ENCODE results near the gene SYT11. TPM values are rescaled to one million over a fixed set of nuclear protein-coding genes. Genes with fewer than 3 reads are reported as not detected.

Gene SYT11, protein sequence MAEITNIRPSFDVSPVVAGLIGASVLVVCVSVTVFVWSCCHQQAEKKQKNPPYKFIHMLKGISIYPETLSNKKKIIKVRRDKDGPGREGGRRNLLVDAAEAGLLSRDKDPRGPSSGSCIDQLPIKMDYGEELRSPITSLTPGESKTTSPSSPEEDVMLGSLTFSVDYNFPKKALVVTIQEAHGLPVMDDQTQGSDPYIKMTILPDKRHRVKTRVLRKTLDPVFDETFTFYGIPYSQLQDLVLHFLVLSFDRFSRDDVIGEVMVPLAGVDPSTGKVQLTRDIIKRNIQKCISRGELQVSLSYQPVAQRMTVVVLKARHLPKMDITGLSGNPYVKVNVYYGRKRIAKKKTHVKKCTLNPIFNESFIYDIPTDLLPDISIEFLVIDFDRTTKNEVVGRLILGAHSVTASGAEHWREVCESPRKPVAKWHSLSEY
- total RNA-seq (2014; rRNA removed; shearing (Covaris generic)), result 18.9 and 20.1 TPM in 2 replicates

GRCh38 chr1:155859234-155859829 lies at the start of gene SYT11:
Gene SYT11, plus strand, starts transcription at chr1:155859567. Its CDS starts 195 bp downstream, at chr1:155859762.

DNA sequence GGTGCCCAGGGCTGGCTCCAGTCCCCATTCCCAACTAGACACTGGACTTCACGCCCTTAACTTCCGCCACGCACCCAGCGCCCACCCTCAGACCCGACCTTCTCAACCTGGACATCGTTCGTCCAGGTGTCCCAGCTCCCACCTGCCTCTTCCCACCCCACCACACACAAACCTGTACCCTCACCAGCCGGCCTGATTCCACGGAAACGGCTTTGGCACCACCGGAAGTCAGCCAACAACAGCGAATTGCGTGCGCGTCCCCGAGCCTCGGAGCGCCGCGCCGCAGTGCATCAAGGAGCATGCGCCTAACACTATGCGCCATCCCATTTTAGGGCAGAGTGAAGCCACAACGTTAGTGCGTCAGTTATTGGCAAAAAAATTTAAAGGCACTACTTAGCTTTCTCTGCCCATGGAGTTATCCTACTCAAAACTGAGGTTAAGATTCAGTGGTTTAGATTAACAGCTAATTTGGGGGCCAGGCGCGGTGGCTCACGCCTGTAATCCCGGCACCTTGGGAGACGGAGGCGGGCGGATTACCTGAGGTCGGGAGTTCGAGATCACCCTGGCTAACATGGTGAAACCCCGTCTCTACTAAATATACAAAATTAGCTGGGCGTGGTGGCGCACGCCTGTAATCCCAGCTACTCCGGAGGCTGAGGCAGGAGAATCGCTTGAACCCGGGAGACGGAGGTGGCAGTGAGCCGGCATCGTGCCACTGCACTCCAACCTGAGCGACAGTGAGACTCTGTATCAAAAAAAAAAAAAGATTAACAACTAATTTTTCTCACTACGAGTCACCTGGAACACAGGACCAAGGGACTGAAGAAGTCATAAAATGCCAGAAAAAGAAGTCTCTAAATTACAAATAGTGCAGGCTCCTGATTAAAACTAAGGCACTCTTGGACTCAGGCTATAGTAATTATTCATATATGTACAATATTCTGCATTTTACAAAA lies 2.1 kb upstream of the SYT11 start, which contains the start of gene GON4L:
GON4L (minus strand) TSS at position 240 of the 956 bp plus-strand sequence. CDS start 3,434 bp downstream, outside the sequence.

DNA sequence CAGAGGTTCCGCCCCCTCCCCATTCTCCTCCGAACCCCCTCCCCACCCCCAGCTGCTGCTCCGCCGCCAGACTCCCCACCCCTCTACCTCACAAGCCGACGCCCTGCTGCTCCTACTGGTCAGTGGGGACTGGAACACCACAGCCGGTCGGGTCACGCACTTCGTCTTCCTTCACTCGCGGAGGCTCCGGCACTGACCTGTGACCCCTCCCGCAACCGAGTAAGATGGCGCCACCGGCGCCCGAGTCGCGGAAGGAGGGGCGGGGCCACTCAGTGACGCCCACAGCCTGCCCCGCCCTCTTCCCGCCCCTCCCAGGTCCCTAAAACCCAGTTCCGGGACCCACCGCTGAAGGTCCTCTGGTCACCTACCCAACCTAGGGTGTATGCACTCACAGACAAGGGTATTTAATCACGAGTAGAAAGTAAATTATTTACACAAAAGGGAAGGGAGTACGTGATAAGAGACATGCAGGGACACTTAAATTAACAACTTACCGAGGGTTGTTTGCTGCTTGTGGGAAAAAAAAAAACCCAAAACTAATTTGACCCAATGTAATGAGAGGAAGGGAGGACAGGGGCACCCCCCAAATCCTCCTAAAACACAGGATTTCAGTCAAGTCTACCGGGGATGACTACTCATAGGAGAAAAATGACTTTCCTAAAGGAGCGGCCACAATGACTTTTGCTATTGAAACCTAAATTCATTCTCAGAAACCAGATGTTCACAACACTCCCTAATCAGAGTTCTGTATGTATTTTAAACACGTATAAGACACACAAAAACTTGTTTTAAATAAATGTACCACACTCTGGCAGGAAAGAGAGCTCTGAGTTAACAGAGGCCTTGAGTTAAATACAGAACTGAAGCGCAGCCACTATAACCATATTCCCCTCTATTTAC lies 52.0 kb downstream of the SYT11 start, which contains the start of gene RIT1:
RIT1 (minus strand) TSS at position 194 of the 900 bp plus-strand sequence. CDS start 588 bp downstream, outside the sequence.

GRCh38 chr1:155934097-155934935 lies 74.9 kb downstream of the SYT11 start, which contains the start of gene KHDC4:
Gene KHDC4, minus strand, starts transcription at chr1:155934413. Its CDS starts 40 bp downstream, at chr1:155934373.

Small RNA genes lying within 50 kb of the gene (small RNA-seq; reads per million reads assigned to genes)
- gene RF00015, result not detected
- not detected for gene SCARNA4
- gene SNORA80E, result 16.3 reads per million, percentile 91 among the genes with 10 or more reads in this experiment

Other genes starting within 250 kb of the SYT11 start
- gene MSTO1, start 249.3 kb upstream of the SYT11 start, total RNA-seq (2014; rRNA removed; shearing (Covaris generic)), result 60.0 and 70.9 TPM in 2 replicates
- 41.3 and 56.7 TPM in 2 replicates for gene YY1AP1, start 170.8 kb upstream of the SYT11 start, total RNA-seq (2014; rRNA removed; shearing (Covaris generic))
- 123 and 146 TPM in 2 replicates for gene DAP3, start 170.5 kb upstream of the SYT11 start, total RNA-seq (2014; rRNA removed; shearing (Covaris generic))
- 32.1 and 35.3 TPM in 2 replicates for gene GON4L, start 2.4 kb upstream of the SYT11 start, total RNA-seq (2014; rRNA removed; shearing (Covaris generic))
- gene RIT1, start 51.8 kb downstream of the SYT11 start, total RNA-seq (2014; rRNA removed; shearing (Covaris generic)), result 19.9 and 22.4 TPM in 2 replicates
- 72.3 and 110 TPM in 2 replicates for gene KHDC4, start 74.8 kb downstream of the SYT11 start, total RNA-seq (2014; rRNA removed; shearing (Covaris generic))
- not detected in 2 replicates for gene RXFP4, start 82.1 kb downstream of the SYT11 start, total RNA-seq (2014; rRNA removed; shearing (Covaris generic))
- gene ARHGEF2, start 119.0 kb downstream of the SYT11 start, total RNA-seq (2014; rRNA removed; shearing (Covaris generic)), result 548 and 632 TPM in 2 replicates
- 411 and 444 TPM in 2 replicates for gene SSR2, start 161.4 kb downstream of the SYT11 start, total RNA-seq (2014; rRNA removed; shearing (Covaris generic))
- 35.8 and 38.4 TPM in 2 replicates for gene UBQLN4, start 194.2 kb downstream of the SYT11 start, total RNA-seq (2014; rRNA removed; shearing (Covaris generic))
- gene LAMTOR2, start 195.2 kb downstream of the SYT11 start, total RNA-seq (2014; rRNA removed; shearing (Covaris generic)), result 104 and 106 TPM in 2 replicates
- not detected in 2 replicates for gene RAB25, start 201.6 kb downstream of the SYT11 start, total RNA-seq (2014; rRNA removed; shearing (Covaris generic))
- 6.8 and 11.9 TPM in 2 replicates for gene MEX3A, start 222.9 kb downstream of the SYT11 start, total RNA-seq (2014; rRNA removed; shearing (Covaris generic))